HG02798 (cell line): ENCODE measurements around the gene MAPKAP1.
"Not testable (repeated sequence)": the region's sequence is repeated elsewhere in the genome, so short reads cannot be mapped to it uniquely, and the experiment has no call there.

Experiments
- ATAC-seq: cut with Tn5 transposase; IDR thresholded peaks from one replicate; pipeline ENCODE4 v1.9.1; 2021; ENCODE audit warnings: mild to moderate bottlenecking; ENCODE audit not compliant: unreplicated experiment, poor library complexity

Gene MAPKAP1

GRCh38 chr9:125739436-125739835, 32.4 kb upstream of the MAPKAP1 start:
- ATAC-seq = no peak

- no peak for ATAC-seq
Observed at GRCh38 chr9:125732562-125732961, 25.6 kb upstream of the MAPKAP1 start.

- ATAC-seq = no peak
Observed at GRCh38 chr9:125730168-125730567, 23.2 kb upstream of the MAPKAP1 start.

GRCh38 chr9:125726456-125727132, 19.6 kb upstream of the MAPKAP1 start:
- no peak for ATAC-seq

- peak; percentile 13 for ATAC-seq
Observed at GRCh38 chr9:125707472-125707804, 430 bp upstream of the MAPKAP1 start.

- no peak for ATAC-seq
Observed at GRCh38 chr9:125705893-125706292, 1.1 kb downstream of the MAPKAP1 start.

- ATAC-seq = no peak
Observed at GRCh38 chr9:125703662-125704061, 3.3 kb downstream of the MAPKAP1 start.

GRCh38 chr9:125701351-125701750, 5.7 kb downstream of the MAPKAP1 start:
- ATAC-seq = peak; percentile 47

- peak; percentile 85 for ATAC-seq
Observed at GRCh38 chr9:125700791-125701190, 6.2 kb downstream of the MAPKAP1 start.

- ATAC-seq = no peak
Observed at GRCh38 chr9:125699870-125700269, 7.1 kb downstream of the MAPKAP1 start.

GRCh38 chr9:125696106-125696647, 10.8 kb downstream of the MAPKAP1 start:
- no peak for ATAC-seq

- not testable (repeated sequence) for ATAC-seq
Observed at GRCh38 chr9:125695548-125695947, 11.5 kb downstream of the MAPKAP1 start.

GRCh38 chr9:125694478-125694877, 12.5 kb downstream of the MAPKAP1 start:
- no peak for ATAC-seq

GRCh38 chr9:125693492-125693891, 13.5 kb downstream of the MAPKAP1 start:
- ATAC-seq = not testable (repeated sequence)

GRCh38 chr9:125691869-125692268, 15.1 kb downstream of the MAPKAP1 start:
- no peak for ATAC-seq

- no peak for ATAC-seq
Observed at GRCh38 chr9:125690679-125691078, 16.3 kb downstream of the MAPKAP1 start.

GRCh38 chr9:125687163-125687863, 19.7 kb downstream of the MAPKAP1 start:
- ATAC-seq = no peak

GRCh38 chr9:125685167-125685566, 21.8 kb downstream of the MAPKAP1 start:
- ATAC-seq = no peak

- ATAC-seq = no peak
Observed at GRCh38 chr9:125683486-125683885, 23.5 kb downstream of the MAPKAP1 start.

GRCh38 chr9:125682340-125682739, 24.7 kb downstream of the MAPKAP1 start:
- no peak for ATAC-seq

GRCh38 chr9:125681657-125682056, 25.4 kb downstream of the MAPKAP1 start:
- no peak for ATAC-seq
